HG02885 (cell line): ENCODE measurements around the gene LZTFL1.

Experiments used
- ATAC-seq: cut with Tn5 transposase; IDR thresholded peaks from one replicate; pipeline ENCODE4 v1.9.1; 2021; ENCODE audit warnings: mild to moderate bottlenecking; ENCODE audit not compliant: unreplicated experiment, poor library complexity

Gene LZTFL1

GRCh38 chr3:45816544-45816943, 25.4 kb downstream of the LZTFL1 start:
- ATAC-seq = no peak

- ATAC-seq = no peak
Observed at GRCh38 chr3:45814322-45814721, 27.6 kb downstream of the LZTFL1 start.

GRCh38 chr3:45807681-45808540, 34.0 kb downstream of the LZTFL1 start:
- no peak for ATAC-seq

GRCh38 chr3:45807133-45807532, 34.8 kb downstream of the LZTFL1 start:
- no peak for ATAC-seq

GRCh38 chr3:45806072-45806471, 35.8 kb downstream of the LZTFL1 start:
- ATAC-seq = no peak

GRCh38 chr3:45803252-45803935, 38.5 kb downstream of the LZTFL1 start:
- no peak for ATAC-seq

GRCh38 chr3:45802146-45802545, 39.8 kb downstream of the LZTFL1 start:
- ATAC-seq = no peak

GRCh38 chr3:45800611-45801010, 41.3 kb downstream of the LZTFL1 start:
- ATAC-seq = no peak

- ATAC-seq = no peak
Observed at GRCh38 chr3:45799586-45799985, 42.3 kb downstream of the LZTFL1 start.

- ATAC-seq = no peak
Observed at GRCh38 chr3:45798034-45798433, 43.9 kb downstream of the LZTFL1 start.

- ATAC-seq = no peak
Observed at GRCh38 chr3:45796902-45797637, 44.8 kb downstream of the LZTFL1 start.

GRCh38 chr3:45795882-45796765, 45.8 kb downstream of the LZTFL1 start, which contains the start of gene SLC6A20:
TSS of gene SLC6A20 (minus strand) at chr3:45796536. CDS start at chr3:45796419, 117 bp downstream.
- ATAC-seq = no peak

- no peak for ATAC-seq
Observed at GRCh38 chr3:45795509-45795881, 46.4 kb downstream of the LZTFL1 start.

GRCh38 chr3:45794660-45795059, 47.3 kb downstream of the LZTFL1 start:
- no peak for ATAC-seq

- ATAC-seq = no peak
Observed at GRCh38 chr3:45794177-45794560, 47.8 kb downstream of the LZTFL1 start.

- ATAC-seq = no peak
Observed at GRCh38 chr3:45793482-45794176, 48.3 kb downstream of the LZTFL1 start.

- ATAC-seq = no peak
Observed at GRCh38 chr3:45792516-45793172, 49.3 kb downstream of the LZTFL1 start.

- no peak for ATAC-seq
Observed at GRCh38 chr3:45792036-45792435, 49.9 kb downstream of the LZTFL1 start.

GRCh38 chr3:45790596-45790995, 51.3 kb downstream of the LZTFL1 start:
- ATAC-seq = no peak
